Measurements from ENCODE around the gene MPDZ.

MPDZ gene

GRCh38 chr9:13083366-13083765 lies 196.1 kb downstream of the MPDZ start:
- in situ Hi-C loops (cut with HindIII; ENCODE audit: low sequenced_read_pairs), result no loop called here
- no peak for DNase-seq (ENCODE audit: low read depth)
- no peak for TF ChIP-seq CTCF (IDR thresholded peaks at IDR 0.05; ENCODE audit: low read depth, low read length, missing control alignments)
- no peak overlapping the region for H3K4me3 ChIP-seq (ENCODE audit: low read depth, low read length)

DNA sequence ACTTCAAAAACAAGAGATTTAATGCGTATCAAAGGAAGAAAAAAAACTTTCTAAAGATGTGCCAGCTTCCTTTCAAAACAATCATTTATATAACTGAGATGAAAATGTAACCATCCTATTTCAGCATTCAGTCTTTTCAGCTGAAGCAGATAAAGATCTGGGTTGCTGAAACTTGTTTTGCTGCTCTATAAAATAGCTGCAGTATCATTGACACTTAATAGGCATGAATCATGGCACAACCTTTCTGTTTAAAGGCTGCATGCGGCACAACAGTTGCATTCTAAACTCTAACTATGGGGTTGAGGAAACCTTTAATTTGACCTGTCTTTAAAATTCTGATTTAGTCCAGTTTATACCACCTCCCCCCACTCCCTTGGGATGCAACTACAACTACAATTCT lies 196.7 kb downstream of the MPDZ start:
- no peak overlapping the region for H3K4me3 ChIP-seq (ENCODE audit: low read depth, low read length)
- in situ Hi-C loops (cut with HindIII; ENCODE audit: low sequenced_read_pairs), result no loop called here
- TF ChIP-seq CTCF (IDR thresholded peaks at IDR 0.05; ENCODE audit: low read depth, low read length, missing control alignments), result no peak
- DNase-seq (ENCODE audit: low read depth), result no peak

DNA sequence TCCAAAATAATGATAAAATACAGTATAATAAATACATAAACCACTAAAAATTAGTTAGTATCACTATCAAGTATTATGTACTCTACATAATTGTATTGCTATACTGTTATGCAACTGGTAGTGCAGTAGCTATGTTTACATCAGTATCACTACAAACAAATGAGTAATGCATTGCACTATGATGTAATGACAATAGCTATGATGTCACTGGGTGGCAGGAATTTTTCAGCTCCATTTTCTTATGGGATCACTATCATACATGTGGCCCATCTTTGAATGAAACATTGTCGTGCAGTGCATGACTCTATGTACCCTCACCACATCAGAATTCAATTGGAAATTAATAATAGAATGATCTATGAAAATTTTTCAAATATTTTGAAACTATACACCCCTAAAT lies 201.3 kb downstream of the MPDZ start:
- H3K4me3 ChIP-seq (ENCODE audit: low read depth, low read length), result no peak overlapping the region
- in situ Hi-C loops (cut with HindIII; ENCODE audit: low sequenced_read_pairs), result no loop called here
- TF ChIP-seq CTCF (IDR thresholded peaks at IDR 0.05; ENCODE audit: low read depth, low read length, missing control alignments), result no peak
- DNase-seq (ENCODE audit: low read depth), result no peak

- no peak overlapping the region for H3K4me3 ChIP-seq (ENCODE audit: low read depth, low read length)
- in situ Hi-C loops (cut with HindIII; ENCODE audit: low sequenced_read_pairs), result no loop called here
- TF ChIP-seq CTCF (IDR thresholded peaks at IDR 0.05; ENCODE audit: low read depth, low read length, missing control alignments), result no peak
- no peak for DNase-seq (ENCODE audit: low read depth)
These were observed 202.9 kb downstream of the MPDZ start for GRCh38 chr9:13076616-13077015.

DNA sequence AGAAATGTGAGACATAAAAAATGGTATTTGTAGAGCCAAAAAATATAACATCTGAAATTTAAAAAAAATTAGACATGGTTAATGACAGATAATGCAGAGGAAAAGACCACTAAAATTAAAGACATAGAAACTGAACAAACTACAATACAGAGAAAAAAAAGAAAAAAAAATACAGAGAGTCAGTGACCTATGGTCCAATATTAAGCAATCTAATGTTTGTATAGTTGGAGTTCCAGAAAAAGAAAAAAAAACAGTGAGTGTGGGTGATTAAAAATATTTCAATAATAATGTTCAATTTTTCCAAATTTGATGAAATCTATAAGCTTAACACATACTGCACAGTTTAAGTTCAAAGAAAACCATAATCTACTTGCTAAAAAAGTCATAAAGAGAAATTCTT lies 207.6 kb downstream of the MPDZ start:
- H3K4me3 ChIP-seq (ENCODE audit: low read depth, low read length), result no peak overlapping the region
- no peak for TF ChIP-seq CTCF (IDR thresholded peaks at IDR 0.05; ENCODE audit: low read depth, low read length, missing control alignments)
- in situ Hi-C loops (cut with HindIII; ENCODE audit: low sequenced_read_pairs), result no loop called here
- DNase-seq (ENCODE audit: low read depth), result no peak

DNA sequence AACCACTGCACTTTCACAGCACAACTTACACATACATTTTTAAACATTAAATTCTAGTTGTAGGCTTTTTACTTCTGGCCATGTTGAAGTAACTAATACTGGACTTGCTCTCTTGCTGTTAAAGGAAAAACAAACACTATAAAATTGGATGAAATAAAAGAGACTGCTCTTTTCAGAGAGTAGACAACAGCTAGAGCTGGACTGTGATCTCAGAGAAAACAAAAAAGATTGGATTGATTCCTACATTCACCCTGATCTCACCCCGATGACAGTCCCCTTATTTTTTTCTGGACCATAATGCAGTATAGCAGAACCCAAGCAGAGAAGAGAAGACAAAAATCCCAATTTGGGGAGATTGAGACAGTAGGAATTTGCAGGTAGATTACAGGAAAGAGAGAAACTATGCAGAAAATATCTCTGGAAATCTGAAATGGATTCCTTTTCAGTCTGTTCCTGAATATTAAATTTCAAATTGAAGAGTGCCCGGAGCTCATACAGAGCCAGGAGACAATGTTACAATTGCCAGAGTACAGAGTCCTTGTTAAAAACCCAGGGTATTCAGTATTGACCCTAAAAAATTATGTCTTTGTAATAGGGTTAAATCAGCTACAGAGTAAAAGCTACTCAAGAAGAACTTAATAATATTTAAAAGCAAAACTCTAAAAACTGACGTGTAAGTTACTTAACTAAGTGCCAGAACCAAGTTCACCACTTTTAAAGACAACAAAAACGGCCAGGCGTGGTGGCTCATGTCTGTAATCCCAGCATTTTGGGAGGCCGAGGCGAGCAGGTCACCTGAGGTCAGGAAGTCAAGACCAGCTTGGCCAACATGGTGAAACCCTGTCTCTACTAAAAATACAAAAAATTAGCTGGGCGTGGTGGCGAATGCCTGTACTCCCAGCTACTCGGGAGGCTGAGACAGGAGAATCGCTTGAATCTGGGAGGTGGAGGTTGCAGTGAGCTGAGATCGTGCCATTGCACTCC lies 208.6 kb downstream of the MPDZ start:
- H3K4me3 ChIP-seq (ENCODE audit: low read depth, low read length), result no peak overlapping the region
- in situ Hi-C loops (cut with HindIII; ENCODE audit: low sequenced_read_pairs), result no loop called here
- no peak for TF ChIP-seq CTCF (IDR thresholded peaks at IDR 0.05; ENCODE audit: low read depth, low read length, missing control alignments)
- no peak for DNase-seq (ENCODE audit: low read depth)

Data from astrocyte of the cerebellum (primary cell).